ENCODE measurements around the gene CDKN2AIPNL.
"Not testable (repeated sequence)": the region's sequence is repeated elsewhere in the genome, so short reads cannot be mapped to it uniquely, and the experiment has no call there.

Gene CDKN2AIPNL

DNA sequence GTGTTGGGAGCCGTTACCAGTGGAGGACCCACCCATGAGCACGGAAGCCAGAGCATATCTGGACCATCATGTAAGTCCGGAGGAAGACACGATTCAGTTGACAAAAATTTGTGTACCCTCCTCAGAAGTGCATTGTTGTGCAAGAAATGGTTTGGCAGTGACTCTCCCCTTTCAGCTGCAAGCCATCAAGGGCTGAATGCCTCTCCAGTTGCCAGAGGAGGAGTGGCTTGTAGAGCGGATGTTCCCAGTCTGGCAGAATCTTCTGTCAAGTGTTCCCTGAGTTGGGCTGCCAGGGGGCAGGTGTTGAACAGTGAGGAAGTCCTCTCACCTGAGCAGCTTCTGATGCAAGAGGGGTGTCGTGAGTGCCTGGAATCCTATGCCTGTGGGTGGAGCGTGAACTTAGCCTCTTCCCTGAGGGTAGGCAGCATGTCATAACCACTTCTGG is 27.6 kb upstream of the CDKN2AIPNL start:
- FAIRE-seq (no peak), DNase-seq (ENCODE audit: insufficient read length, low spot score) (no peak)

DNA sequence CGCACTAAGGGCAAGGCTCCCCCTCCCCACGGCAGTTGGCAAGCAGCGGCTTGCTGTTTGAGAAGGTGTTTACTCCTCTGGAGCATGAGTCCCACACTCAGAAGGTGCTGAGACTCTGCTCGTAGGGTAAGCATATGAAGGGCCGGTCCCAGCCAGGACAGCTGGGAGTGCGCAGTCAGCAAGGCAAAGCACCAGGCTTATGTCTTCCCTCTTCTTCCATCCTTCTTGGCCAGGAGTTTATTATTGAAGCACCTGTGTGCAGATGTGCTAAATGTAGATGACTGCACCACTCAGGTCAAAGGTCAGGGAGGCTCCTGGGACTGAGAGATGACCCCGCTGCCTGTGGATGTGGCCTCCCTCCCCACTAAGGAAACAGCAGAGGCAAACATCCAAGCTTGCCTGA is 27.0 kb upstream of the CDKN2AIPNL start:
- FAIRE-seq, result no peak
- no peak for DNase-seq (ENCODE audit: insufficient read length, low spot score)

DNA sequence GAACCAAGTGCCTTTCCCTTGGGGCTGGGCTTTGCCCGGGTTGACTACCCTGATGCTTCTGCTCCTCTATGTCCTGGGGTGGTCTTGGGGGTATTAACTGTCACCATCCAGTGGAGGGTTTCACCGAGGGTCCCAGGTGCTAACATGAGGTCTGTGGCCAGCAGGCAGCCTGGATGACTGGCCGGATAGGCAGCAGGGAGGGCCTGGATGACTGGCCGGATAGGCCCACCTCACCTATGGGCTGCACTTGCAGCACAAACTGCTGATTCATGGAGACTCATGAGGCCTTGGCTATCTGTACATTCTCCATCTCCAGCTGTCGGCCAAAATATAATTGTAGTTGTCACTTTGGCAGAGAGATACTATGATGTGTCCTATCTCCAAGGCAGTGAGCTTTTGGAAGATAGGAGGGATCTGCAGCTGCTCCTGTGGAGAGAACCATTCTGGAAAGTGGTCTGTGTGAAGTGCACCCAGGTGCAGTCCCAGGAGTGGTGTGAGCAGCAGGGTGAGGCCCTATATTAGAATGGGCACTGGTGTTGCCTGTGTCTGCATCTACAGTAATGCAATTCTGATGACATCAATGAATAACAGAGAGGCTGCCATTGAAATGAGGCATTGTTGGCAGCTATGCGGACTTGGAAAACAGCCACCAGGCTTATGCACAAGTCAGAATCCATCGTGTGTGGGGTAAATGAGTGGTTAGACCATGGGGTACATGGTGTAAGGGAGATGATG is 26.3 kb upstream of the CDKN2AIPNL start:
- DNase-seq (ENCODE audit: insufficient read length, low spot score), result no peak
- FAIRE-seq, result no peak

DNA sequence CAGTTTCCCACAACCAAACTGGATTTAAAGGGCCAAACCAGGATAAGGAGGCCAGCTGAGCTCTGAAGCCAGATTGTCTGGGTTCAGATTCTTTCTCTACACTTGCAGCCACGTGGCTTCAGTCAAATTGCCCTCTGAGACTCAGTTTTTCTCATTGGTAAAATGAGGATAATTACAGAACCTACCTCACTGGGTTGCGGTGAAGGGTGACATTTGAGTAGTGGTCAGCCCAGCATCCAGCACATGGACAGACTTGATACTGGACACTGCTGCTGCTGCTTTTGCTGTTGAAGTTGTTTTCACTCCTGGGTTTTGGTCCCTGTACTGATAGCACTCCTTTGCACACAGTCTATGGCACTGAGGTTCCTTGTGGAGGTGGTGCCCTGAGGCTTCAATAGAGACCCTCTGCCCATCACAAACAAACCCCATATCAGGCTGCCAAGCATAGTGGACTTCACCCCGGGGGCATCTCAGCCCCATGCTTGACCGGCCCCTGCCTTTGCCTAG is 25.7 kb upstream of the CDKN2AIPNL start:
- DNase-seq (ENCODE audit: insufficient read length, low spot score), result no peak
- no peak for FAIRE-seq

DNA sequence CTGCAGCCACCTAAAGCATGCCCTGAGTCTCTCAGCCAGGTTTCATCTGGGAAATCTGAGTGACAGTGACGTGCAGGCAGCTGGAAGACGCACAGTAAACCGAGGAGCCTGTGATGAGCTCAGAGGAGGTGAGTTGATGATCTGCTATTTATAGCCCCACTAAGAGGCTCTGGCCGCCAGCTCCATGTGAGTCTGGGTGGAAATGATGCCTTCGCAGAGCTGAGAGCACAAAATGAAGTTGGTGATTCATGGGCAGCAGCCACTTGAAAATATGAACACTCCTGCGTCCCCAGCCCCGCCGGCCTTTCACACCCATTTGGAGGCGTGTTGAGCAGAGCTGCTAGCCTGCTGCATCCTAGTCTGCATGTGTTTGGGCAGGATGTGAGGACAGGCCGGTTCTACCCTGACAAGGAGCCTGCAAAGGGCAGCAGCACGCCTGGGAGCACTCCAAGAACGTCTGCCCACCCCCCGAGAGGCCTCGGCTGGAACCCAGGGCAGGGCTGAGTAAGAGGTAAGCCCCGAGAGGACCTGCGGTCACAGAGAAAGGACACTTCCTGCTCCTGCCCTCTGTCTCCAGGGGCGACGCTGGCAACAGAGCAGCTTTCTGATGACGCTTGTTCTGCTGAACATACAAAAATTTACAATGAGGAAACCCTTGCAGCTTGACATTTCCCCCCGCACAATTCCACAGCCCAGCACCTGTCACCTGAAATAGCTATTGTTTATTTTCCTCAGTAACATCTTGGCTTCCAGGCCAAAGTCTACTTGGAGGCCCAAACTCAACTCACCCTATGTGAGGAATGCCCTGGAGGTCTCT is 25.1 kb upstream of the CDKN2AIPNL start:
- peak; percentile 87 for FAIRE-seq
- peak; percentile 54 for DNase-seq (ENCODE audit: insufficient read length, low spot score)

DNA sequence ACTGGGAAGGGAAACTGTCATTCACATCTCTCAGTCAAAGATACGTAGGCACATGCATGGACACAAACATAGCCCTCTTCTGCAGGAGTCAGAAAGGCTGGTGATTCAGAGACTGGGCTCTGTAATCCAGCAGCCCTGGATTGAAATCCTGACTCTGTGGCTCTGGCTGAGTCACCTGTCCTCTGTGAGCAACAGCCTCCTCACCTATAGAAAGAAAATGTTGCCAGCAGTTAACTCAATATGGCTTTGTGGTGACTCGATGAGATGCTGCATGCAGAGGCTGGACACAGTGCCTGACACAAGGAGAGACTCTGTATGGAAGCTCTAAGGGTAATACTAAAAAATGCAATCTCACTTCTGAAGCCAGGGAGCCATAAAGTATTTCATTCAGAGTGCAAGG is 23.9 kb upstream of the CDKN2AIPNL start:
- no peak for FAIRE-seq
- DNase-seq (ENCODE audit: insufficient read length, low spot score), result no peak

DNA sequence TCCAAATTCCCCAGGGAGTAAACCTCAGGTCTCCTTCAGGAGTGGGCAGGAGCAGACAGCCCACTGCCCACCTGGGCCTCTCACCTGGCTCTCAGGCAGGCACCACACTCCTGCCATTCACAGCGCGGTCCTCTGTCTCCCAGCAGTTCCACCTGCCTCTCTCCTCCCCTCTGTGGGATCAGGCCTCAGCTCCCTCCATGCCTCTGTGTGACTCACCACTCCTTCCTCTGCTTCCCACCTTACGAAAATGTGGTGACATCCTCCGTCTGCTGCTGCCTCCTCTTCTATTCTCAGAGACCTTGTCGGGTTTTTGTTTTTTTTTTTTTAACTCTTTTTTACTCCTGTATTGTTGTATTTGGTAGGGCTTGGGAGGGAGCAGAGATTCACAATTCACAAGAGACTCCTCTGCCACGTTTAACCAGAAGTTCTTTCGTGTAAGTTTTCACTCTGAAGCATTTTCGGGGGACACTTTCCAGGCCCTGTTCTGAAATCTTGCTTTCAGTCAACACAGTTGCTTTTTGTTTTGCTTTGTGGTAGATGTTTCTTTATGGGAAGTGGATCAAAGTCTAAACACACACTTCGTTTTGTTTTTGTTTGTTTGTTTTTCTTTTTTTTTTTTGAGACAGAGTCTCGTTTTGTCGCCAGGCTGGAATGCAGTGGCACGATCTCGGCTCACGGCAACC is 21.1 kb upstream of the CDKN2AIPNL start:
- FAIRE-seq (peak; percentile 23), DNase-seq (ENCODE audit: insufficient read length, low spot score) (no peak)

DNA sequence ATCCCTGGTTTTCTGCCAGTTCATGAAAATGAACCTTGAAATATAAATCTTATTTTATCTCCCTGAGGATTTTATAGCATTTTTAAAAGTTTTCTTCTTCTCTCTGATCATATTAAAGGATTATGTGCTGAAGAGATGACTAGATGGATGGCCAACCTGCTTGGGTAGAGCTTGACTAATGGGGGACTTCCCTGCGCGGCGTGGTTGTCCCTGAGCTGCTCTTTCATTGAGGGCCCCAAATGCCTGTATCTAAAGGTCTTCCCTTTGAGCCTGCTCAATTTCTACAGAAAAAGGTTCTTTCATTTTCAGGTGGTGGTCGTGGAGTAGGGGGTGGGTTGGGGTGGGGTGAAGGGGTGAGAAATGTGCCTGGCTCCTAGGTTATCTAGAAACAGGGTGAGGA is 20.5 kb upstream of the CDKN2AIPNL start:
- FAIRE-seq (no peak), DNase-seq (ENCODE audit: insufficient read length, low spot score) (no peak)

DNA sequence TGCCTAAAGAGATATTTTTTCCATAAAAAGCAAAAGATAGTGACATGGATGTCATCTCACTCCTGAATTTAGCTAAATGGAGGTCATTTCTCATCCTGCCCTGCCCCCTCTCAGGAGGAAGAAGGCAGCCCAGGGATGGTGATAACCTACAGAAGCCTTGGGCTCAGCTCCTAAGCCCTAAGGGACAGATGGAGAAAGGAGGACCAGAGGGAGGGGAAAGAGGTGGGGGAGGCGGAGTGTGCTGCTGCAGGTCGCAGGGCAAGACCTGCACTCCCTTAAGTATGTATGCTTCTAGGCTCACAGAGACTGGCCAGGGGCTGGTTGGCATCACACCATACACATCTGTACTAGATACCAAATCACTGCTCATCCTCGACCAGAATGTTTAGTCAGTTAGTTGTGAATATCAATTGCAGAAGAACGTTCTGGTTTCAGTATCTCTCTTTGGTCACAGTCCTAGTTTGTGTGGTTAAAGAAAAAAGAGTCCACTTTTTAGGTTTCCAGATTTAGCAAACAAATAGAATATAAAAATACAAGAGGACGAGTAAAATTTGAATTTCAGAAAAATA is 18.4 kb upstream of the CDKN2AIPNL start:
- no peak for DNase-seq (ENCODE audit: insufficient read length, low spot score)
- no peak for FAIRE-seq

DNA sequence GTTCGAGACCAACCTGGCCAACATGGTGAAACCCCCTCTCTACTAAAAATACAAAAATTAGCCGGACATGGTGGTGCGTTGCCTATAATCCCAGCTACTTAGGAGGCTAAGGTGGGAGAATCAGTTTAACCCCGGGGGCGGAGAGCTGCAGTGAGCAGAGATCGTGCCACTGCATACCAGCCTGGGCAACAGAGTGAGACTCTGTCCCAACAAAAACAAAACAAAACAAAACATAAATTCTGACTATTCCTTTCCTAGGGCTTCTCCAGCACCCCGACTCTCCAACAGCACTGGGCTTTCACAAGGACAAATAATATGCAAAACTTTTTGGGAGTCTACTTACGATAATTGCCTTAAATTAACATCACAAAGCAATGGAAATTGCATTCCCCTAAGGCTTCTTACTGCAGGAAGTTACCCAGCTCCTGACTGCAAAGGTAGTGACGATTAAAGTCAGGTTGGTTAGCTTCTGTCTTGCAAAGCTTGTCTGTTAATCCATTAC is 15.9 kb upstream of the CDKN2AIPNL start:
- no peak for FAIRE-seq
- DNase-seq (ENCODE audit: insufficient read length, low spot score), result no peak

DNA sequence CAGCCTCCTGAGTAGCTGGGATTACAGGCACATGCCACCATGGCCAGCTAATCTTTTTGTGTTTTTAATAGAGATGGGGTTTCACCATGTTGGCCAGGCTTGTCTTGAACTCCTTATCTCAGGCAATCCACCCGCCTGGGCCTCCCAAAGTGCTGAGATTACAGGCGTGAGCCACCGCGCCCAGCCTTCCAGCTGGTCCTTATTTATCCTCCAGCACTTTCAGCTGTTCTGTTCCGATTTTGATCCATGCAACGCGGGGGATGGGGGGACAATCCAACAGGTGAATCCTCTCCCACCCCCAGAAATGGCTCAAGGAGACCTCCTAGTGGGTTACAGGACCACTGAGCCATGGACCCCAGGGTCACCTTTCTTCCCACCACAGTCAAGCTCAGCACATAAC is 14.7 kb upstream of the CDKN2AIPNL start:
- FAIRE-seq (no peak), DNase-seq (ENCODE audit: insufficient read length, low spot score) (no peak)

DNA sequence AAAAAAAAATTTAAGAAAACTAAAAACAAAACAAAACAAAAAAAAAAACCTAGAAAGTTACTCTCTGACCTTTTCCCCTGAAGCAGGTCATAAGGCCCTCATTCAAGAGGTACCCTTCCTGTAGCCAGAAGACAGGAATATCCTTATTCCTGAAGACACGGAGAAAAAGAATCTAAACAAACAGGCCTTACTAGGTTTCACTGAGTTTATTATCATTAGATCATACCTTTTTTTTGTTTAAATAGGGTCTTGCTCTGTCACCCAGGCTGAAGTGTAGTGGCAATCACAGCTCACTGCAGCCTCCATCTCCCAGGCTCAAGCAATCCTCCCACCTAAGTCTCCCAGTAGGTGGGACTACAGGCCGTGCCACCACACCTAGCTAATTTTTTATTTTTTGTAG is 11.7 kb upstream of the CDKN2AIPNL start:
- no peak for FAIRE-seq
- DNase-seq (ENCODE audit: insufficient read length, low spot score), result no peak

DNA sequence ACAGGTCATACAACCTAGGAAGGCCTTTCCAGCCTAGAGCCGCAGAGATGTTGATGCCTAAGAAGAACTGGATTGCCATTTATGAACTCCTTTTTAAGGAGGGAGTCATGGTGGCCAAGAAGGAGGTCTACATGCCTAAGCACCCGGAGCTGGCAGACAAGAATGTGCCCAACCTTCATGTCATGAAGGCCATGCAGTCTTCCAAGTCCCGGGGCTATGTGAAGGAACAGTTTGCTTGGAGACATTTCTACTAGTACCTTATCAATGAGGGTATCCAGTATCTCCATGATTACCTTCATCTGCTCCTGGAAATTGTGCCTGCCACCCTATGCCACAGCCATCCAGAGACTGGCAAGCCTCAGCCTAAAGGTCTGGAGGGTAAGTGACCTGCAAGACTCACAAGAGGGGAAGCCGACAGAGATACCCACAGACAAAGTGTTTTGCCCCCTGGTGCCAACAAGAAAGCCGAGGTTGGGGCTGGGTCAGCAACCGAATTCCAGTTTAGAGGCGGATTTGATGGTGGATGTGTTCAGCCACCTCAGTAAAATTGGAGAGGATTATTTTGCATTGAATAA is 11.2 kb upstream of the CDKN2AIPNL start:
- DNase-seq (ENCODE audit: insufficient read length, low spot score), result no peak
- no peak for FAIRE-seq

DNA sequence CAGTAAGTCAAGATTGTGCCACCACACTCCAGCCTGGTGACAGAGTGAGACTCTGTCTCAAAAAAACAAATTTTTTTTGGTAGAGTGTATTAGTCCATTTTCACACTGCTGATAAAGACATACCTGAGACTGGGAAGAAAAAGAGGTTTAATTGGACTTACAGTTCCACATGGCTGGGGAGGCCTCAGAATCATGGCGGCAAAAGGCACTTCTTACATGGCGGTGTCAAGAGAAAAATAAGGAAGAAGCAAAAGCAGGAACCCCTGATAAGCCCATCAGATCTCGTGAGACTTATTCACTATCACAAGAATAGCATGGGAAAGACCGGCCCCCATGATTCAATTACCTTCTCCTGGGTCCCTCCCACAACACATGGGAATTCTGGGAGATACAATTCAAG is 9.4 kb upstream of the CDKN2AIPNL start:
- not testable (repeated sequence) for DNase-seq (ENCODE audit: insufficient read length, low spot score); FAIRE-seq

DNA sequence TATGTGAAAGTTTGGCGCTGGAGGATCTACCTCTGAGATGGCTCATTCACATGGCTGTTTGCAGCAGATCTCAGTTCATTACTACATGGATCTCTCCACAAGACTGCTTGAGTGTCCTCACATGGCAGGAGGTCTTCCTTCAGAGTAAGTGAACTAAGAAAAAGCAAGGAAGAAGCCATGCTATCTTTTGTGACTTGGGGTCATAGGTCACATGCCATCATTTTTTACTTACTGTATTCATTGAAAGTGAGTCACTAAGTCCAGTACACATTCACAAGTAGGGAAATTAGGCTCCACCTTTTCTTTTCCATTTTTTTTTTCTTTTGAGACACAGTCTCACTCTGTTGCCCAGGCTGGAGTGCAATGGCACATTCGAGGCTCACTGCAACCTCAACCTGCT is 8.7 kb upstream of the CDKN2AIPNL start:
- no peak for DNase-seq (ENCODE audit: insufficient read length, low spot score)
- no peak for FAIRE-seq

DNA sequence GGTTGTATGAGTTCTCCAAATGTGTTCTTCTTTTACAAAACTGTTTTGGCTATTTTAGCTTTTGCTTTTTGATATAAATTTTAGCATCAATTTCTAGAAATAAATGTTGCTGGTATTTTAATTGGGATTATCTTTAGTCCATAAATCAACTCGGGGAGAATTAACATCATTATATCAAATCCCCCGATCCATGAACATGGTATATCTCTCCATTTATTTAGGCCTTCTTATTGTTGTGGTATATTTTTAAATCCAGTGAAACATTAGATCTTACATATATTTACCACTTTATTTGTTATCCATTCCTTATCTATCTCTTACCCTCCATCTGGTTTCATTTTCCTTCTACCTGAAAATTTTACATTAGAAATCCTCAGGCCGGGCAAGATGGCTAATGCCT is 7.3 kb upstream of the CDKN2AIPNL start:
- FAIRE-seq (no peak), DNase-seq (ENCODE audit: insufficient read length, low spot score) (no peak)

DNA sequence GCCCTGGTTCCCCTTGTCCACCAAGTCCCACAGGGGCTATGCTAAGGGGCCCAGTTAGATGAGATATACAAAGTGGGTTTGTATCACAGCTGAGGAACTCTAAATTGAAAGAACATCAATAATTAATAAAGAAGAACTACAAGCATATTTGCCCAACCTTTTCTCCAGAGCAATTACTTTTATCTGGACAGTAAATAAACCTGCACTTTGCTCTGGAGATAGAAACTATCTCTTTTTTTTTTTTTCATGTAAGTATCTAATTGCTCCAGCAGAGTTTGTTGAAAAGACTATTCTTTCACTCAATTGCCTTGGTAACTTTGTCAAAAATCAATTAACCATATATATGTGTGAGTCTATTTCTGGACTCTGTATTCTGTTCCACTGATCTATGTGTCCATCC is 6.0 kb upstream of the CDKN2AIPNL start:
- DNase-seq (ENCODE audit: insufficient read length, low spot score) (no peak), FAIRE-seq (no peak)

DNA sequence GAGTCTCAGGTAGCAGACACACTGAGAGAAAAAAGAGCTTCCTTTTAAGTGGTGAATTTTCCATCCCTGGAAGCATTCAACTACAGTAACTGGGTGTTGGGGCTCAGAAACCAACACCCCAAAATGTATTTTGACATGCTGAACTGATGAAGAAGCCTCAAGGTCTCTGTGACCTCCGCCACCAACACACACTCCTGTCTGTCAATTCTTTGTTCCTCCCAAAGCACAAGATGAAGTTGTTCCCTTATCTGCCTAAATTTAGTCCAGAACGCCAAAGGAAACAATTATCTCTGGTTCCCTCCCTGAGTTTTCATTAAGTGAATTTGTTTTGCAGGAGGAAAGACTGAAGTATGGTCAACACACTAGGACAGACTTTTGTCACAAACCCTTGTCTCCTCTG is 1.4 kb upstream of the CDKN2AIPNL start:
- FAIRE-seq (no peak), DNase-seq (ENCODE audit: insufficient read length, low spot score) (no peak)

DNA sequence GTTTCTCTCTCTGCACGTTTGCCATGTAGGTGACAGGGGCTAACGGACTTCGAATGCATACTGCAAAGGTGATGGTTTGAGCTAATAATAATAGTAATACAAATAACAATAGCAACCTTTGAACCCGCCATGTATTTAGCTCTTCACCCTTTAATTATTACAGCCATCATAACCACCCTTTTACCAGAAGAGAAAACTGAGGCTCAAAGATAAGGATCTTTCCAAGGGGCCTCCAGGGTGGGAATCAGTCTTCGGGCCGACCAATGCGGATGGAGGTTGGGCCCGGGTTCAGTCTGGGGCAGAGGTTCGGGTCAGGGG is 494 bp downstream of the CDKN2AIPNL start:
- DNase-seq (ENCODE audit: insufficient read length, low spot score) (no peak), FAIRE-seq (no peak)

DNA sequence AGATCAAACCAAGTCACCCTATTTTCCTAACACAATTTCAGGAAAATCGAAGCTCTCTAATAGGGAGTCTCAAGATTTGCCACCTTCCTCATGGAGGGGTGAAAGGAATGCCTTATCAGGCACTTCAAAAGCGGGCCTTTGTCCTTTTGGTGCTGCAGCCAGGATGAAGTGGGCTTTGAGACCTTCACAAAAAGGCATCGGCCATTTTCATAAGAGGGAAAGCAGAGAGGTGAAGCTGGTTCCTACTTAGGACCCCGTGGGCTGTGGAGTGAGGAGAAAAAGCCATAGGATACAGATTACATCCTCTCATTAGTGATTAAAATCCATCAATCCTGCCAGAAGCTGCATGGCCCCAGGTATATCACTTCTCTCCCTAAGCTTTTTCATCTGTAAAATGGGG is 859 bp downstream of the CDKN2AIPNL start:
- no peak for DNase-seq (ENCODE audit: insufficient read length, low spot score)
- no peak for FAIRE-seq

DNA sequence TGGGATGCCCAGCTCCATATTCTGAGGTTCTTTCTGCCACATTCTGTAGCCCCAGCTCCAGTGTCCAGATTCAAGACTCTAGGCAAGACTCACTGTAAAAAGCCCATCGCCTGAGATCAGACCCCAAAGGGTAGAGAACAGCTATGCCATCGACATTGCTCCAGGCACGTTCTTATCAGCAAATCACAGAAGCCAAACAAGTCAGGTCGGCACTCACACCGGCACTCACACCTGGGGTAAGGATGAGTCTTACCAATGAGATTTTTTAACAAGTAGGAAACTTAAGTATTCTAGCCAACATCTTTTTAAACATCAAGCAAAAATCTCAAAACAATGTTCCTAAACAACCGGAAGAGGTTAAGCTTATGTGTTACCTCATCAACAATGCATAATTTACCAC is 2.4 kb downstream of the CDKN2AIPNL start:
- FAIRE-seq (no peak), DNase-seq (ENCODE audit: insufficient read length, low spot score) (no peak)

All from GM19239 (cell line).